Loucy (cell line): ENCODE measurements around the gene CDH9.

Experiments
- CTCF ChIP-seq: fragments of 200-600 bp; sonication (generic); conservative IDR thresholded peaks from 2 replicates; pipeline ENCODE4 v1.5.1; 2014; ENCODE audit warnings: mild to moderate bottlenecking, antibody characterized with exemption, low read length
- EZH2phosphoT487 ChIP-seq: fragments of 200-600 bp; IDR thresholded peaks from 2 replicates; pipeline ENCODE4 v1.6.1; 2018; ENCODE audit warnings: antibody characterized with exemption, mild to moderate bottlenecking, moderate library complexity, borderline replicate concordance

GRCh38 chr5:26932238-26932637, 106.1 kb downstream of the CDH9 start:
- TF ChIP-seq CTCF (no peak), EZH2phosphoT487 (no peak)
